HepG2 (cell line): Measurements from ENCODE around the gene SPATA25. TPM values are rescaled to one million over a fixed set of nuclear protein-coding genes. Genes with fewer than 3 reads are reported as not detected.

ENCODE experiments used
- AKAP8 ChIP-seq: sonication (generic); formaldehyde crosslinking; IDR thresholded peaks from 2 replicates; pipeline ENCODE4 v1.5.1; 2020; ENCODE audit warnings: mild to moderate bottlenecking, missing genetic modification reagents
- BRCA1 ChIP-seq: sonication (generic); formaldehyde crosslinking; IDR thresholded peaks from 2 replicates; pipeline ENCODE4 v1.4.0; 2020; ENCODE audit warnings: missing genetic modification reagents
- ETV5 ChIP-seq: IDR thresholded peaks from 2 replicates; pipeline ENCODE4 v1.6.1; 2018; ENCODE audit warnings: missing biosample characterization, missing genetic modification reagents, inconsistent platforms, borderline replicate concordance
- FOXP1 ChIP-seq, 2 experiments: fragments of 450-650 bp in 1 of 2; IDR thresholded peaks; 2 replicates each; pipeline ENCODE4 v1.6.1; 2017 to 2018; ENCODE audit warnings: antibody characterized with exemption in 1 of 2
- HDAC2 ChIP-seq: sonication (generic); formaldehyde crosslinking; IDR thresholded peaks from 2 replicates; pipeline ENCODE4 v1.4.0; 2020; ENCODE audit warnings: missing genetic modification reagents
- HMG20A ChIP-seq: IDR thresholded peaks from 2 replicates; pipeline ENCODE4 v1.6.1; 2016; ENCODE audit warnings: borderline replicate concordance
- HOXA3 ChIP-seq: sonication (generic); formaldehyde crosslinking; IDR thresholded peaks from 2 replicates; pipeline ENCODE4 v1.5.0; 2020; ENCODE audit warnings: missing genetic modification reagents
- JUN ChIP-seq: sonication (generic); formaldehyde crosslinking; IDR thresholded peaks from 2 replicates; pipeline ENCODE4 v1.4.0; 2020; ENCODE audit warnings: mild to moderate bottlenecking, missing genetic modification reagents
- LCORL ChIP-seq, 2 experiments: fragments of 450-650 bp in 1 of 2; sonication (generic) in 1 of 2; formaldehyde crosslinking in 1 of 2; IDR thresholded peaks; 2 replicates each; pipeline versions ENCODE4 v1.5.0 to v1.6.1; 2017 to 2020; ENCODE audit warnings: antibody characterized with exemption in 1 of 2, missing genetic modification reagents in 1 of 2
- MED1 ChIP-seq: sonication (generic); formaldehyde crosslinking; IDR thresholded peaks from 2 replicates; pipeline ENCODE4 v1.4.0; 2020; ENCODE audit warnings: missing genetic modification reagents
- NCOA5 ChIP-seq: sonication (generic); formaldehyde crosslinking; IDR thresholded peaks from 2 replicates; pipeline ENCODE4 v1.4.0; 2020; ENCODE audit warnings: missing genetic modification reagents
- NONO ChIP-seq, 2 experiments: fragments of 450-650 bp in 1 of 2; sonication (generic) in 1 of 2; formaldehyde crosslinking in 1 of 2; IDR thresholded peaks in 1 of 2; conservative IDR thresholded peaks in 1 of 2; 2 replicates each; pipeline versions ENCODE4 v1.6.1 to v1.8.0; 2017 to 2022; ENCODE audit warnings: mild to moderate bottlenecking in 1 of 2, missing genetic modification reagents in 1 of 2, moderate library complexity in 1 of 2
- SOX6 ChIP-seq, 2 experiments: fragments of 450-650 bp in 1 of 2; sonication (generic) in 1 of 2; formaldehyde crosslinking in 1 of 2; IDR thresholded peaks; 2 replicates each; pipeline versions ENCODE4 v1.4.0 to v1.6.1; 2017 to 2020; ENCODE audit warnings: antibody characterized with exemption in 1 of 2, mild to moderate bottlenecking in 1 of 2, missing genetic modification reagents in 1 of 2
- SRSF4 ChIP-seq: fragments of 200-400 bp; formaldehyde crosslinking; IDR thresholded peaks from one replicate; pipeline ENCODE4 v1.6.1; 2018; ENCODE audit warnings: mild to moderate bottlenecking, low read depth, low read length, moderate library complexity; ENCODE audit not compliant: poor library complexity, severe bottlenecking
- ZBTB7A ChIP-seq: sonication (generic); formaldehyde crosslinking; IDR thresholded peaks from 2 replicates; pipeline ENCODE4 v1.8.0; 2022; ENCODE audit warnings: mild to moderate bottlenecking, missing genetic modification reagents
- ZNF263 ChIP-seq: sonication (generic); formaldehyde crosslinking; IDR thresholded peaks from 2 replicates; pipeline ENCODE4 v1.4.0; 2020; ENCODE audit warnings: missing genetic modification reagents
- ZNF3 ChIP-seq: IDR thresholded peaks from 2 replicates; pipeline ENCODE4 v1.7.0; 2017; ENCODE audit warnings: inconsistent platforms
- ZNF549 ChIP-seq: sonication (generic); formaldehyde crosslinking; IDR thresholded peaks from 2 replicates; pipeline ENCODE4 v1.5.0; 2020; ENCODE audit warnings: missing genetic modification reagents
- ZNF761 ChIP-seq: sonication (generic); formaldehyde crosslinking; conservative IDR thresholded peaks from 2 replicates; pipeline ENCODE4 v1.4.0; 2020; ENCODE audit warnings: mild to moderate bottlenecking, missing genetic modification reagents
- polyA plus RNA-seq, 8 experiments: library from polyadenylated mRNA; depleted of rRNA in 3 of 8; stranded (reverse) in 7 of 8; unstranded in 1 of 8; fragments of >200 nt; fragmentation: Illumina TruSeq in 4 of 8; extraction: Trizol in 4 of 8; gene quantifications; 2 replicates each; pipeline versions ENCODE4 v1.2.1 to v1.2.3, GENCODE V29; 2011 to 2016; ENCODE audit warnings: low read depth in 4 of 8, missing spikeins in 1 of 8, mixed read lengths in 1 of 8; ENCODE audit not compliant: insufficient read depth in 1 of 8
- total RNA-seq, 5 experiments: library from RNA; depleted of rRNA; stranded (reverse); fragments of >200 nt; fragmentation: Illumina TruSeq; extraction: Trizol; gene quantifications; 2 replicates each; pipeline ENCODE4 v1.2.3, GENCODE V29; 2016; ENCODE audit warnings: low read depth in 1 of 5
- TF ChIP-seq, protein P1 (sequence below): sonication (generic); formaldehyde crosslinking; IDR thresholded peaks from 2 replicates; pipeline ENCODE4 v1.4.0; 2020; ENCODE audit warnings: missing genetic modification reagents
- TF ChIP-seq, protein P2 (sequence below): sonication (generic); formaldehyde crosslinking; conservative IDR thresholded peaks from 2 replicates; pipeline ENCODE4 v1.4.0; 2020; ENCODE audit warnings: mild to moderate bottlenecking, missing genetic modification reagents, moderate library complexity
- TF ChIP-seq, protein P3 (sequence below): sonication (generic); formaldehyde crosslinking; conservative IDR thresholded peaks from 2 replicates; pipeline ENCODE4 v1.8.1; 2023; ENCODE audit warnings: missing genetic modification reagents

Gene SPATA25
- total and polyA plus RNA-seq, 2 of the 13 experiments (the other 11 are each of a cell fraction or from before 2014, with no cell fraction given) = 4.8 to 7.6 TPM

DNA sequence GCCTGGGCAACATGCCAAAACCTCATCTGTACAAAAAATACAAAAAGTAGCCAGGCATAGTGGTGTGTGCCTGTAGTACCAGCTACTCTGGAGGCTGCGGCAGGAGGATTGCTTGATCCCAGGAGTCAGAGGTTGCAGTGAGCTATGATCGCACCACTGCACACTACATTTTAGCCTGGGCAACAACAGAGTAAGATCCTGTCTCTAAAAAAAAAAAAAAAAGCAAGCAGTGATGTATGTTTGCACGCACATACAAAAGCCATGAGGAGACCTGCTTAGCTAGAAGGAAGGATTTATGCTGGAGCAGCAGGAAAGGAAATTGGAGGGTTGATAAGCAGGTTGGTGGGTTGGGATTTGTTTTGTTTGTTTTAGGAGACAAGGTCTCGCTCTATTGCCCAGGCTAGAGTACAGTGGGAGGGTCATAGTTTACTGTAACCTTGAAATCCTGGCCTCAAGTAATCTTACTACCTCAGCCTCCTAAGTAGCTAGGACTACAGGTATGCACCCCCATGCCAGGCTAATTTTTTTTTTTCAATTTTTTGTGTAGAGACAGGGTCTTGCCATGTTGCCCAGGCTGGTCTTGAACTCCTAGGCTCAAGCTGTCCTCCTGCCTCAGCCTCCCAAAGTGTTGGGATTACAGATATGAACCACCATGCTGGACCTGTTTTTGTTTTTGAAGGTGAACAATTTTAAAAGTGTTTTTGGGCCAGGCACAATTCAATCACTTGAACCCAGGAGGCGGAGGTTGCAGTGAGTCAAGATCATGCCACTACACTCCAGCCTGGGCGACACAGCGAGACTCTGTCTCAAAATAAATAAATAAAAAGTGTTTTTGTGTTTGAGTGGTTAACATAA lies 26.0 kb downstream of the SPATA25 start (continued):
- TF ChIP-seq SRSF4 = no peak
- TF ChIP-seq SOX6 (IDR thresholded peaks at IDR 0.05) = no peak
- peak; percentile 56 for TF ChIP-seq SOX6 (CRISPR knock-in tag; IDR thresholded peaks at IDR 0.05)
- no peak for TF ChIP-seq NONO (IDR thresholded peaks at IDR 0.05)
- 0 out of 2 replicates have a peak, but pooled peaks have one; percentile 24 for TF ChIP-seq NONO (CRISPR knock-in tag; conservative IDR thresholded peaks at IDR 0.05)
- no peak for TF ChIP-seq LCORL (IDR thresholded peaks at IDR 0.05)
- 0 out of 2 replicates have a peak, but pooled peaks have one; percentile 9 for TF ChIP-seq LCORL (CRISPR knock-in tag; IDR thresholded peaks at IDR 0.05)
- no peak for TF ChIP-seq BRCA1 (CRISPR knock-in tag)
- peak; percentile 31; the same call in 1 of the 2 replicates for TF ChIP-seq ETV5
- no peak for TF ChIP-seq JUN
- TF ChIP-seq HOXA3 (CRISPR knock-in tag) = peak; percentile 36; the same call in 1 of the 2 replicates
- no peak for TF ChIP-seq HMG20A (CRISPR knock-in tag)
- TF ChIP-seq ZNF761 (CRISPR knock-in tag) = peak; percentile 48; the same call in 1 of the 2 replicates
- TF ChIP-seq, protein P1, sequence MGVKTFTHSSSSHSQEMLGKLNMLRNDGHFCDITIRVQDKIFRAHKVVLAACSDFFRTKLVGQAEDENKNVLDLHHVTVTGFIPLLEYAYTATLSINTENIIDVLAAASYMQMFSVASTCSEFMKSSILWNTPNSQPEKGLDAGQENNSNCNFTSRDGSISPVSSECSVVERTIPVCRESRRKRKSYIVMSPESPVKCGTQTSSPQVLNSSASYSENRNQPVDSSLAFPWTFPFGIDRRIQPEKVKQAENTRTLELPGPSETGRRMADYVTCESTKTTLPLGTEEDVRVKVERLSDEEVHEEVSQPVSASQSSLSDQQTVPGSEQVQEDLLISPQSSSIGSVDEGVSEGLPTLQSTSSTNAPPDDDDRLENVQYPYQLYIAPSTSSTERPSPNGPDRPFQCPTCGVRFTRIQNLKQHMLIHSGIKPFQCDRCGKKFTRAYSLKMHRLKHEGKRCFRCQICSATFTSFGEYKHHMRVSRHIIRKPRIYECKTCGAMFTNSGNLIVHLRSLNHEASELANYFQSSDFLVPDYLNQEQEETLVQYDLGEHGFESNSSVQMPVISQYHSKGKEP (CRISPR knock-in tag) = no peak
- TF ChIP-seq, protein P2, sequence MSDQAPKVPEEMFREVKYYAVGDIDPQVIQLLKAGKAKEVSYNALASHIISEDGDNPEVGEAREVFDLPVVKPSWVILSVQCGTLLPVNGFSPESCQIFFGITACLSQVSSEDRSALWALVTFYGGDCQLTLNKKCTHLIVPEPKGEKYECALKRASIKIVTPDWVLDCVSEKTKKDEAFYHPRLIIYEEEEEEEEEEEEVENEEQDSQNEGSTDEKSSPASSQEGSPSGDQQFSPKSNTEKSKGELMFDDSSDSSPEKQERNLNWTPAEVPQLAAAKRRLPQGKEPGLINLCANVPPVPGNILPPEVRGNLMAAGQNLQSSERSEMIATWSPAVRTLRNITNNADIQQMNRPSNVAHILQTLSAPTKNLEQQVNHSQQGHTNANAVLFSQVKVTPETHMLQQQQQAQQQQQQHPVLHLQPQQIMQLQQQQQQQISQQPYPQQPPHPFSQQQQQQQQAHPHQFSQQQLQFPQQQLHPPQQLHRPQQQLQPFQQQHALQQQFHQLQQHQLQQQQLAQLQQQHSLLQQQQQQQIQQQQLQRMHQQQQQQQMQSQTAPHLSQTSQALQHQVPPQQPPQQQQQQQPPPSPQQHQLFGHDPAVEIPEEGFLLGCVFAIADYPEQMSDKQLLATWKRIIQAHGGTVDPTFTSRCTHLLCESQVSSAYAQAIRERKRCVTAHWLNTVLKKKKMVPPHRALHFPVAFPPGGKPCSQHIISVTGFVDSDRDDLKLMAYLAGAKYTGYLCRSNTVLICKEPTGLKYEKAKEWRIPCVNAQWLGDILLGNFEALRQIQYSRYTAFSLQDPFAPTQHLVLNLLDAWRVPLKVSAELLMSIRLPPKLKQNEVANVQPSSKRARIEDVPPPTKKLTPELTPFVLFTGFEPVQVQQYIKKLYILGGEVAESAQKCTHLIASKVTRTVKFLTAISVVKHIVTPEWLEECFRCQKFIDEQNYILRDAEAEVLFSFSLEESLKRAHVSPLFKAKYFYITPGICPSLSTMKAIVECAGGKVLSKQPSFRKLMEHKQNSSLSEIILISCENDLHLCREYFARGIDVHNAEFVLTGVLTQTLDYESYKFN (CRISPR knock-in tag) = peak; percentile 71
- TF ChIP-seq HDAC2 = peak; percentile 64; the same call in 1 of the 2 replicates
- peak; percentile 59; the same call in 1 of the 2 replicates for TF ChIP-seq ZNF3 (CRISPR knock-in tag)
- peak; percentile 29; the same call in 1 of the 2 replicates for TF ChIP-seq ZNF263
- TF ChIP-seq NCOA5 (CRISPR knock-in tag) = no peak
- TF ChIP-seq AKAP8 = 0 out of 2 replicates have a peak, but pooled peaks have one; percentile 68
- TF ChIP-seq, protein P3, sequence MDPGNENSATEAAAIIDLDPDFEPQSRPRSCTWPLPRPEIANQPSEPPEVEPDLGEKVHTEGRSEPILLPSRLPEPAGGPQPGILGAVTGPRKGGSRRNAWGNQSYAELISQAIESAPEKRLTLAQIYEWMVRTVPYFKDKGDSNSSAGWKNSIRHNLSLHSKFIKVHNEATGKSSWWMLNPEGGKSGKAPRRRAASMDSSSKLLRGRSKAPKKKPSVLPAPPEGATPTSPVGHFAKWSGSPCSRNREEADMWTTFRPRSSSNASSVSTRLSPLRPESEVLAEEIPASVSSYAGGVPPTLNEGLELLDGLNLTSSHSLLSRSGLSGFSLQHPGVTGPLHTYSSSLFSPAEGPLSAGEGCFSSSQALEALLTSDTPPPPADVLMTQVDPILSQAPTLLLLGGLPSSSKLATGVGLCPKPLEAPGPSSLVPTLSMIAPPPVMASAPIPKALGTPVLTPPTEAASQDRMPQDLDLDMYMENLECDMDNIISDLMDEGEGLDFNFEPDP (CRISPR knock-in tag) = 0 out of 2 replicates have a peak, but pooled peaks have one; percentile 52
- TF ChIP-seq FOXP1 (IDR thresholded peaks at IDR 0.05) = no peak
- TF ChIP-seq FOXP1 (CRISPR knock-in tag; IDR thresholded peaks at IDR 0.05) = peak; percentile 39; the same call in 1 of the 2 replicates
- no peak for TF ChIP-seq ZNF549 (CRISPR knock-in tag)
- 0 out of 2 replicates have a peak, but pooled peaks have one; percentile 33 for TF ChIP-seq ZBTB7A (CRISPR knock-in tag)
- TF ChIP-seq MED1 (CRISPR knock-in tag) = peak; percentile 41; the same call in 1 of the 2 replicates
